ENCODE data around the gene AGAP6. TPM values are rescaled to one million over a fixed set of nuclear protein-coding genes. Genes with fewer than 3 reads are reported as not detected.
"Not testable (repeated sequence)": the region's sequence is repeated elsewhere in the genome, so short reads cannot be mapped to it uniquely, and the experiment has no call there.

The AGAP6 gene
- total and polyA plus RNA-seq, 2 of the 8 experiments (the other 6 are each of a cell fraction or from before 2014, with no cell fraction given): 13.0 to 15.3 TPM

DNA sequence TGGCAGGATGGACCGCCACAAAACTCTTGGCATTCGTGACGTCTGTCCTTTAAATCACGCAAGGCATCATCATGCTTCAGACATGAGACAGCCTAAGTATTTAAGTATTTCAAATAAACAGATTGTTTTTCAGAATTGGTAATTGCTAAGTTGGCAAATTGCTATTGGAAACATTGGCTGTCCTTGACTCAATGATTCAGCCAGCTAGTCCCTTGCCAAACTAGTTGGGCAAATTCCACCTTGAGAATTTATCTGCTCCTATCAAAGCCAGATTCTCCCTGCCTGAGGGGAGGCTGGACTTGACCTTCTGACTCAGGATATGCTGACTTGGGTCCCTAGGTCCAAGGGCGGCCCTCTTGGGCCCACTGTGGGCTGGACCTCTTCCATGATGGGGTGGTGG lies 29.4 kb downstream of the AGAP6 start:
- H2AFZ ChIP-seq (ENCODE audit: low read length); H3K14ac ChIP-seq (ENCODE audit: insufficient read length); H4K20me1 ChIP-seq (replicated peaks in 1 of 2; ENCODE audit: control insufficient read depth in 1 of 2, insufficient read depth in 2 of 2, low read length in 2 of 2); DNase-seq (ENCODE audit: low read depth in 1 of 2, low spot score in 2 of 2); H3K79me1 ChIP-seq (ENCODE audit: low read depth, low read length); H3K18ac ChIP-seq (ENCODE audit: extremely low read depth, low read length); H2AK5ac ChIP-seq (ENCODE audit: low read depth, low read length); H3K36me3 ChIP-seq (ENCODE audit: control insufficient read depth in 2 of 4, insufficient read depth in 4 of 4, low read length in 3 of 4); H3K23me2 ChIP-seq (ENCODE audit: low read depth, low read length); H3K23ac ChIP-seq (ENCODE audit: insufficient read length); H4K5ac ChIP-seq (ENCODE audit: insufficient read length, low read depth, low read length); POLR2A ChIA-PET (ENCODE audit: partially characterized antibody); H2BK12ac ChIP-seq (ENCODE audit: low read depth, low read length); H3K4me2 ChIP-seq (ENCODE audit: insufficient read depth in 1 of 2, low read depth in 2 of 2, low read length in 2 of 2); H3K4ac ChIP-seq (replicated peaks; ENCODE audit: insufficient read length, low read depth, low read length); H4K91ac ChIP-seq (replicated peaks; ENCODE audit: insufficient read length, low read length); H2BK120ac ChIP-seq (replicated peaks; ENCODE audit: low read depth, low read length); FAIRE-seq; H2BK15ac ChIP-seq (ENCODE audit: low read length); H3K79me2 ChIP-seq (ENCODE audit: control insufficient read depth in 1 of 2, insufficient read depth in 2 of 2, low read length in 2 of 2); H3K27ac ChIP-seq (ENCODE audit: low read depth, low read length); CTCF ChIA-PET (ENCODE audit: partially characterized antibody); H3K9me3 ChIP-seq (ENCODE audit: insufficient read depth in 2 of 2, low read depth in 1 of 2, low read length in 1 of 2); H3K27me3 ChIP-seq (replicated peaks in 1 of 4; ENCODE audit: control insufficient read depth in 3 of 4, extremely low read depth in 1 of 4, insufficient read depth in 3 of 4, low read length in 3 of 4); H3K56ac ChIP-seq (replicated peaks; ENCODE audit: insufficient read length, low read depth, low read length); H2BK20ac ChIP-seq (ENCODE audit: low read length); H3K4me1 ChIP-seq (replicated peaks in 1 of 4; ENCODE audit: control insufficient read depth in 3 of 4, insufficient read depth in 4 of 4, low read length in 3 of 4); H3K9ac ChIP-seq (replicated peaks in 1 of 4; ENCODE audit: extremely low read depth in 1 of 4, low read depth in 3 of 4, low read length in 3 of 4); H4K8ac ChIP-seq (ENCODE audit: extremely low read depth, insufficient read depth, low read length); H3K4me3 ChIP-seq (ENCODE audit: extremely low read depth in 1 of 4, insufficient read depth in 2 of 4, low read depth in 3 of 4, low read length in 4 of 4); H2BK5ac ChIP-seq (ENCODE audit: low read depth, low read length): not testable (repeated sequence)
- WGBS, 2 experiments (ENCODE audit: extremely low coverage in 1 of 2, insufficient coverage in 1 of 2, insufficient read length in 1 of 2, insufficient replicate concordance in 2 of 2, low coverage in 1 of 2, low lambda C conversion rate in 2 of 2, missing lambda C conversion rate in 1 of 2): 84% methylated on average over 5 of the region's 5 CpGs; no CpG with 5 or more reads in 1 of the 2 experiments

DNA sequence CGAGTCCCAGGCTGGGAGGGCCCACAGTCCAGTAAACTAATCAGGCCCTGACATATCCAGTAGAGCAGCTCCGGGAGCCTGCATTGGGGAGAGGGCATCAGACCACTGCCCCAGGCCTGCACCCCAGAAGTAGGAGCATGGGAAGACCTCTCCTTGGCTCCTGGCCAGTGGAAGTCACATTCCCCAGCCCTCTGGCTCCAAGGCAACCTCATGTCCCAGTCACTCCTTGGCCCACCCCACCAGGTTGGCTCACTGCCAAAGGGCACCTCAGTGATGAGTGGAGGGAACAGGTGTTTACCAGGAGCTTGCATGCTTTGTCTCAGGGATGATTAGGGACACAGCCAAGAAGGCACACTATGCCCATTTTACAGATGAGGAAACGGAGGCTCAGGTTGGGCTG lies 31.1 kb downstream of the AGAP6 start:
- FAIRE-seq; H3K56ac ChIP-seq (replicated peaks; ENCODE audit: insufficient read length, low read depth, low read length); H4K8ac ChIP-seq (ENCODE audit: extremely low read depth, insufficient read depth, low read length); H3K4me2 ChIP-seq (ENCODE audit: insufficient read depth in 1 of 2, low read depth in 2 of 2, low read length in 2 of 2); H3K79me1 ChIP-seq (ENCODE audit: low read depth, low read length); H3K9me3 ChIP-seq (ENCODE audit: insufficient read depth in 2 of 2, low read depth in 1 of 2, low read length in 1 of 2); DNase-seq (ENCODE audit: low read depth in 1 of 2, low spot score in 2 of 2); H3K9ac ChIP-seq (replicated peaks in 1 of 4; ENCODE audit: extremely low read depth in 1 of 4, low read depth in 3 of 4, low read length in 3 of 4); H3K4me3 ChIP-seq (ENCODE audit: extremely low read depth in 1 of 4, insufficient read depth in 2 of 4, low read depth in 3 of 4, low read length in 4 of 4); H3K79me2 ChIP-seq (ENCODE audit: control insufficient read depth in 1 of 2, insufficient read depth in 2 of 2, low read length in 2 of 2); CTCF ChIA-PET (ENCODE audit: partially characterized antibody); H4K5ac ChIP-seq (ENCODE audit: insufficient read length, low read depth, low read length); H2BK20ac ChIP-seq (ENCODE audit: low read length); H2BK120ac ChIP-seq (replicated peaks; ENCODE audit: low read depth, low read length); H3K27ac ChIP-seq (ENCODE audit: low read depth, low read length); H3K4ac ChIP-seq (replicated peaks; ENCODE audit: insufficient read length, low read depth, low read length); H2BK5ac ChIP-seq (ENCODE audit: low read depth, low read length); H3K14ac ChIP-seq (ENCODE audit: insufficient read length); H3K23ac ChIP-seq (ENCODE audit: insufficient read length); H2AFZ ChIP-seq (ENCODE audit: low read length); POLR2A ChIA-PET (ENCODE audit: partially characterized antibody); H2AK5ac ChIP-seq (ENCODE audit: low read depth, low read length); H3K23me2 ChIP-seq (ENCODE audit: low read depth, low read length); H3K27me3 ChIP-seq (replicated peaks in 1 of 4; ENCODE audit: control insufficient read depth in 3 of 4, extremely low read depth in 1 of 4, insufficient read depth in 3 of 4, low read length in 3 of 4); H2BK12ac ChIP-seq (ENCODE audit: low read depth, low read length); H4K91ac ChIP-seq (replicated peaks; ENCODE audit: insufficient read length, low read length); H3K4me1 ChIP-seq (replicated peaks in 1 of 4; ENCODE audit: control insufficient read depth in 3 of 4, insufficient read depth in 4 of 4, low read length in 3 of 4); H3K36me3 ChIP-seq (ENCODE audit: control insufficient read depth in 2 of 4, insufficient read depth in 4 of 4, low read length in 3 of 4); H3K18ac ChIP-seq (ENCODE audit: extremely low read depth, low read length); H2BK15ac ChIP-seq (ENCODE audit: low read length); H4K20me1 ChIP-seq (replicated peaks in 1 of 2; ENCODE audit: control insufficient read depth in 1 of 2, insufficient read depth in 2 of 2, low read length in 2 of 2): not testable (repeated sequence)
- 91% methylated on average over 3 of the region's 3 CpGs; no CpG with 5 or more reads in 1 of the 2 experiments for WGBS, 2 experiments (ENCODE audit: extremely low coverage in 1 of 2, insufficient coverage in 1 of 2, insufficient read length in 1 of 2, insufficient replicate concordance in 2 of 2, low coverage in 1 of 2, low lambda C conversion rate in 2 of 2, missing lambda C conversion rate in 1 of 2)
